Measurements from ENCODE around the gene ANKRD11.
"Not testable (repeated sequence)": the region's sequence is repeated elsewhere in the genome, so short reads cannot be mapped to it uniquely, and the experiment has no call there.

ANKRD11 gene

DNA sequence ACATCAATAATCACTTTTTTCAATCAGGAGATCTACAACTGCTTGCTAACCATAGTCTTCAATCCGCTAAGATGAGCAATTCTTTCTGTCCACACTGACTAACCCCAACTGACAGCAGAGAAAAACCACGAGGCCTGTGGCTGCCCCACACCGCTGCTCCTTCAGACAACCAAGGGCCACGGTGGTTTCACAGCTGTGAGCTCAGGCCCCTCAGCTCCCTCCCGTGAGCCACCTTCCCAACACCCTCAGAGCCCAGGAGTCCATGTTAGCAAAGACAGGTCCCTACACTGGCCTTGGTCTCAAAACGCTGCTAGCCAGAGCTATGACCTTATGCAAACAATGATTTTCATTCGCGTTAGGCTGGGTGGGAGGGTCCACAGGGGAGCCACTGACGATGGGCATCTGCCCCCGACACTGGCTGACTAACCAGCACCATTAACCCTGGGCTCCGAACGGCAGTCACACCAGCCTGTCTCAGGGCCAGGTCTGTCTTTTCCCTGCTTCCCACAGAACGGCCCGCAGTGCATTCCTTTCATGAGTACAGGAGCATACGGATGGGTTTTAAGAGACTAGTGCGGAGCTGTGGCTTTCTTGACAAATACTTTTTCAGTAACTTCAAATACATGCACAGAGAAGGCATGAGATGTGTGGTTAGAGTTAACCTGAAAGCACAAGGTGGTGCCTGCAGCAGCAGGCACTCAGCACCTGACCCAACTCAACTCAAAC lies 67.3 kb downstream of the ANKRD11 start:
- no peak overlapping the region for H2BK15ac ChIP-seq (replicated peaks; ENCODE audit: low read depth)
- DNase-seq: no peak
- H2BK5ac ChIP-seq (ENCODE audit: low read length): no peak overlapping the region
- H3K18ac ChIP-seq (ENCODE audit: low read length): no peak overlapping the region
- no peak overlapping the region for H2AK5ac ChIP-seq (ENCODE audit: low read length)
- H4K5ac ChIP-seq (ENCODE audit: low read length): no peak overlapping the region
- no peak overlapping the region for H3K27ac ChIP-seq (ENCODE audit: low read depth, low read length)
- H3K23ac ChIP-seq (ENCODE audit: low read length): no peak overlapping the region
- H3K56ac ChIP-seq (ENCODE audit: low read length): no peak overlapping the region
- no CpG with 5 or more reads among the region's 16 CpGs for WGBS (ENCODE audit: extremely low coverage, insufficient coverage, low lambda C conversion rate)
- no peaks in the 10 kb centered on the region for H3K36me3 ChIP-seq (ENCODE audit: control insufficient read depth, insufficient read depth, low read length)
- H3K4me2 ChIP-seq (ENCODE audit: low read length): no peak overlapping the region
- no peak overlapping the region for H4K8ac ChIP-seq (ENCODE audit: low read depth, low read length)
- no peak overlapping the region for H3K9ac ChIP-seq (ENCODE audit: low read length)
- H3K4me1 ChIP-seq (ENCODE audit: control insufficient read depth, low read depth, low read length): no peaks in the 10 kb centered on the region
- no peak overlapping the region for H2BK120ac ChIP-seq (ENCODE audit: low read depth, low read length)
- H3K79me1 ChIP-seq (ENCODE audit: low read length): peaks cover 20% of the 10 kb centered on the region
- H3K27me3 ChIP-seq (ENCODE audit: insufficient read depth, low read length, poor library complexity): no peaks in the 10 kb centered on the region
- peaks cover 90% of the 10 kb centered on the region for H3K79me2 ChIP-seq (ENCODE audit: control insufficient read depth, insufficient read depth, low read length)
- H3K4me3 ChIP-seq (ENCODE audit: low read length): no peak overlapping the region
- no peak overlapping the region for H3K4ac ChIP-seq (ENCODE audit: low read depth, low read length)

DNA sequence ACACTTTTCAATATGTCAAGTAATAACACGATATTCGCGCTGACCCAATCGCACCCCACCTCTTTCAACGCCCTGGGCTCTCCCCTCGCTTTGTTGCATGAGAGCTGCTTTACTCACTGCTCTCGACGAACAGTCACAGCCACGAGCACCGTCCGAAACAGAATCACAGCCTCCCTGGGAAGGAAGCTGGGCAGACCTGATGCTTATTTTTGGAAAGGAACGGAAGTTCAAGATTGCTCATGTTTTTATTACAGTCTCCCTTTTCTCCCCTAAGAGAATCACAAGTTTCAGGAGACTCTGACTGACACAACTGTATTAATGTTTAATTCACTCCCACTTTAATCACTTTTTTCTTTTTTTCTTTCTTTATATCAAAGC lies 67.8 kb downstream of the ANKRD11 start:
- Histone ChIP-seq H2AK5ac (ENCODE audit: low read length) (no peak overlapping the region), H3K27ac (ENCODE audit: low read depth, low read length) (no peak overlapping the region), H2BK5ac (ENCODE audit: low read length) (no peak overlapping the region), H3K27me3 (ENCODE audit: insufficient read depth, low read length, poor library complexity) (no peaks in the 10 kb centered on the region), H3K4ac (ENCODE audit: low read depth, low read length) (no peak overlapping the region), H4K8ac (ENCODE audit: low read depth, low read length) (no peak overlapping the region), H3K18ac (ENCODE audit: low read length) (no peak overlapping the region), H3K4me3 (ENCODE audit: low read length) (no peak overlapping the region), H3K79me2 (ENCODE audit: control insufficient read depth, insufficient read depth, low read length) (peaks cover 96% of the 10 kb centered on the region), H4K5ac (ENCODE audit: low read length) (no peak overlapping the region), H3K79me1 (ENCODE audit: low read length) (peaks cover 23% of the 10 kb centered on the region), H2BK120ac (ENCODE audit: low read depth, low read length) (no peak overlapping the region), H3K36me3 (ENCODE audit: control insufficient read depth, insufficient read depth, low read length) (no peaks in the 10 kb centered on the region), H3K23ac (ENCODE audit: low read length) (no peak overlapping the region), H2BK15ac (replicated peaks; ENCODE audit: low read depth) (no peak overlapping the region), H3K4me1 (ENCODE audit: control insufficient read depth, low read depth, low read length) (no peaks in the 10 kb centered on the region), H3K4me2 (ENCODE audit: low read length) (no peak overlapping the region), H3K56ac (ENCODE audit: low read length) (no peak overlapping the region), H3K9ac (ENCODE audit: low read length) (no peak overlapping the region)
- no peak for DNase-seq
- no CpG with 5 or more reads among the region's 12 CpGs for WGBS (ENCODE audit: extremely low coverage, insufficient coverage, low lambda C conversion rate)

DNA sequence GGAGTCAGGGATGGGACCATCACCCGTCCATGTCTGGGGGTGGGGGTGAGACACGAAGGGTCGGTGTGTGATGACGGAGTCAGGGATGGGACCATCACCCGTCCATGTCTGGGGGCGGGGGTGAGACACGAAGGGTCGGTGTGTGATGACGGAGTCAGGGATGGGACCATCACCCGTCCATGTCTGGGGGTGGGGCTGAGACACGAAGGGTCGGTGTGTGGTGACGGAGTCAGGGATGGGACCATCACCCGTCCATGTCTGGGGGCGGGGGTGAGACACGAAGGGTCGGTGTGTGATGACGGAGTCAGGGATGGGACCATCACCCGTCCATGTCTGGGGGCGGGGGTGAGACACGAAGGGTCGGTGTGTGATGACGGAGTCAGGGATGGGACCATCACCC lies 69.1 kb downstream of the ANKRD11 start:
- H3K9ac ChIP-seq (ENCODE audit: low read length); H3K56ac ChIP-seq (ENCODE audit: low read length); H3K4ac ChIP-seq (ENCODE audit: low read depth, low read length); H3K4me3 ChIP-seq (ENCODE audit: low read length); H2BK120ac ChIP-seq (ENCODE audit: low read depth, low read length); H2BK15ac ChIP-seq (replicated peaks; ENCODE audit: low read depth); H3K27ac ChIP-seq (ENCODE audit: low read depth, low read length); H3K4me1 ChIP-seq (ENCODE audit: control insufficient read depth, low read depth, low read length); H2BK5ac ChIP-seq (ENCODE audit: low read length); H3K27me3 ChIP-seq (ENCODE audit: insufficient read depth, low read length, poor library complexity); H3K23ac ChIP-seq (ENCODE audit: low read length); H3K4me2 ChIP-seq (ENCODE audit: low read length); H2AK5ac ChIP-seq (ENCODE audit: low read length); H3K18ac ChIP-seq (ENCODE audit: low read length); DNase-seq; H4K8ac ChIP-seq (ENCODE audit: low read depth, low read length); H3K36me3 ChIP-seq (ENCODE audit: control insufficient read depth, insufficient read depth, low read length); H4K5ac ChIP-seq (ENCODE audit: low read length): not testable (repeated sequence)
- WGBS (ENCODE audit: extremely low coverage, insufficient coverage, low lambda C conversion rate): no CpG with 5 or more reads among the region's 23 CpGs
- Histone ChIP-seq H3K79me2 (ENCODE audit: control insufficient read depth, insufficient read depth, low read length) (peaks cover 97% of the 10 kb centered on the region), H3K79me1 (ENCODE audit: low read length) (peaks cover 18% of the 10 kb centered on the region)

DNA sequence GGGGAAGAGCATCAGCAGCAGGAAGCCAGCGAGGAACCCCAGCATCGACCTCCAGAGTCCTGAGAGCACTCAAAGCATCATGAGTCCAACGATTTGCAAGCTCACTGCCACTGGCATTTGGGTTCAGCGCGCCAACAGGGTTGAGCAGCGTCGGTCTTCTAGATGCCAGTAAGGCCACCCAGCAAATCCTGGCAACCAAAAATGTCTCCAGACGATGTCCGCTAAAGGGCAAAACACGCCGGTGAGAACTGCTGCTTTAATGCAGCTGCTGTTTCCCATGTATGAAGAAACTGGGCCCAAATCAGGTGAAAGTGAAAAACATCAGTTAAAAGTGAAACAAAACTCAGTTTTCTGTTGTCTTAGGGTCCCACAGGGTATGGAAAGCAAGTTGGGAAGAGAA lies 70.2 kb downstream of the ANKRD11 start:
- no peak overlapping the region for H3K56ac ChIP-seq (ENCODE audit: low read length)
- peaks cover 96% of the 10 kb centered on the region for H3K79me2 ChIP-seq (ENCODE audit: control insufficient read depth, insufficient read depth, low read length)
- no CpG with 5 or more reads among the region's 11 CpGs for WGBS (ENCODE audit: extremely low coverage, insufficient coverage, low lambda C conversion rate)

DNA sequence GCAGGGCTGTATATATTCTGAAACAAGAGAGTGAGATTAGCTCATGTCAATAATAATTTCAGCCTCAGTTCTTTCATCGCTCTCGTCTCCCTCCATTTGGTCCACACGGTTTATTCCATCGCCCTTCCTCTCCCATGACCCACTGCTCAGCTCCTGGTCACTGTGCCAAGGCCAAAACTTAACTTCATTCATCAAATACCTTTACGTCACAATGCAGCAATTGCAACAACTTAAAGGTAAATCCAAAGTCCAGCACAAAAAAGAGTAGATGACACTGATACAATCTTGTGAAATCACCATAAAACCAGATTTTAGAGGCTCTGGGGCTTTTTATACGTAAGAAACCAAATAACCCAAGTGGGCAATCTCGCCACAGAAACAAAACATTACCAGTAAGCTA lies 72.0 kb downstream of the ANKRD11 start:
- no peaks in the 10 kb centered on the region for H3K36me3 ChIP-seq (ENCODE audit: control insufficient read depth, insufficient read depth, low read length)
- H2AK5ac ChIP-seq (ENCODE audit: low read length): no peak overlapping the region
- no peak overlapping the region for H3K4me3 ChIP-seq (ENCODE audit: low read length)
- H3K23ac ChIP-seq (ENCODE audit: low read length): no peak overlapping the region
- H3K4ac ChIP-seq (ENCODE audit: low read depth, low read length): no peak overlapping the region
- H3K79me1 ChIP-seq (ENCODE audit: low read length): peaks cover 14% of the 10 kb centered on the region
- H3K27ac ChIP-seq (ENCODE audit: low read depth, low read length): no peak overlapping the region
- no peak overlapping the region for H4K5ac ChIP-seq (ENCODE audit: low read length)
- no peak overlapping the region for H4K8ac ChIP-seq (ENCODE audit: low read depth, low read length)
- H2BK120ac ChIP-seq (ENCODE audit: low read depth, low read length): no peak overlapping the region
- whole genome bisulfite sequencing (ENCODE audit: extremely low coverage, insufficient coverage, low lambda C conversion rate): no CpG with 5 or more reads among the region's 7 CpGs
- no peak overlapping the region for H2BK5ac ChIP-seq (ENCODE audit: low read length)
- no peaks in the 10 kb centered on the region for H3K27me3 ChIP-seq (ENCODE audit: insufficient read depth, low read length, poor library complexity)
- H3K56ac ChIP-seq (ENCODE audit: low read length): no peak overlapping the region
- no peak overlapping the region for H3K18ac ChIP-seq (ENCODE audit: low read length)
- no peaks in the 10 kb centered on the region for H3K4me1 ChIP-seq (ENCODE audit: control insufficient read depth, low read depth, low read length)
- H3K4me2 ChIP-seq (ENCODE audit: low read length): no peak overlapping the region
- no peak overlapping the region for H2BK15ac ChIP-seq (replicated peaks; ENCODE audit: low read depth)
- peaks cover 94% of the 10 kb centered on the region for H3K79me2 ChIP-seq (ENCODE audit: control insufficient read depth, insufficient read depth, low read length)
- DNase-seq: no peak
- H3K9ac ChIP-seq (ENCODE audit: low read length): no peak overlapping the region

More for the DNA sequence above, 70.2 kb downstream of the ANKRD11 start:
- Histone ChIP-seq H3K27me3 (ENCODE audit: insufficient read depth, low read length, poor library complexity) (no peaks in the 10 kb centered on the region), H3K4me3 (ENCODE audit: low read length) (no peak overlapping the region), H3K18ac (ENCODE audit: low read length) (no peak overlapping the region), H2AK5ac (ENCODE audit: low read length) (no peak overlapping the region), H3K36me3 (ENCODE audit: control insufficient read depth, insufficient read depth, low read length) (no peaks in the 10 kb centered on the region), H2BK15ac (replicated peaks; ENCODE audit: low read depth) (no peak overlapping the region), H3K4ac (ENCODE audit: low read depth, low read length) (no peak overlapping the region), H3K4me1 (ENCODE audit: control insufficient read depth, low read depth, low read length) (no peaks in the 10 kb centered on the region), H3K4me2 (ENCODE audit: low read length) (no peak overlapping the region), H2BK120ac (ENCODE audit: low read depth, low read length) (no peak overlapping the region), H2BK5ac (ENCODE audit: low read length) (no peak overlapping the region), H3K27ac (ENCODE audit: low read depth, low read length) (no peak overlapping the region), H4K5ac (ENCODE audit: low read length) (no peak overlapping the region), H3K23ac (ENCODE audit: low read length) (no peak overlapping the region), H4K8ac (ENCODE audit: low read depth, low read length) (no peak overlapping the region), H3K79me1 (ENCODE audit: low read length) (peaks cover 18% of the 10 kb centered on the region), H3K9ac (ENCODE audit: low read length) (no peak overlapping the region)
- no peak for DNase-seq

DNA sequence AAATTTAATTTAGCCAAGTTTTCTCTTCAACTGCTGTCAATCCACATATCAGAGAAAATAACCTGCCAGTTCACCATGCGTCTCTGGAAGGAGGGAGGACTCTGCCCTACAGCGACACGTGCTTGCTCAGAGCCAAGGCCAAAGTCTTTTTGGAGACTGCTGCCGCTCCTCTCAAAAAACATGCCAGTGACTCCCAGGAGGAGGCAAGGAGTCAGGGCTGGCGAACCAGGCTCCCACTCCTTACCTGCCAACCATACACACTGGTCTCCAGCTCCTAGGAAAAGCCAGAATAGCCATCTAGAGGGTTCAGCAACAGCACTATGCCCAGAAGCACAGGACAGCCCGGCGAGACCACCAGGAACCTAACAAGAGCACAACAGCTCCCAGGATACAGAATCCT lies 73.0 kb downstream of the ANKRD11 start:
- no peak overlapping the region for H3K9ac ChIP-seq (ENCODE audit: low read length)
- no peak overlapping the region for H3K27ac ChIP-seq (ENCODE audit: low read depth, low read length)
- H3K4ac ChIP-seq (ENCODE audit: low read depth, low read length): no peak overlapping the region
- H3K23ac ChIP-seq (ENCODE audit: low read length): no peak overlapping the region
- H3K4me1 ChIP-seq (ENCODE audit: control insufficient read depth, low read depth, low read length): no peaks in the 10 kb centered on the region
- H2BK5ac ChIP-seq (ENCODE audit: low read length): no peak overlapping the region
- no CpG with 5 or more reads among the region's 7 CpGs for WGBS (ENCODE audit: extremely low coverage, insufficient coverage, low lambda C conversion rate)
- DNase-seq: no peak
- H3K4me3 ChIP-seq (ENCODE audit: low read length): no peak overlapping the region
- H2BK120ac ChIP-seq (ENCODE audit: low read depth, low read length): no peak overlapping the region
- H3K4me2 ChIP-seq (ENCODE audit: low read length): no peak overlapping the region
- no peaks in the 10 kb centered on the region for H3K36me3 ChIP-seq (ENCODE audit: control insufficient read depth, insufficient read depth, low read length)
- no peak overlapping the region for H2BK15ac ChIP-seq (replicated peaks; ENCODE audit: low read depth)
- H4K8ac ChIP-seq (ENCODE audit: low read depth, low read length): no peak overlapping the region
- H3K79me2 ChIP-seq (ENCODE audit: control insufficient read depth, insufficient read depth, low read length): peaks cover 94% of the 10 kb centered on the region
- H3K18ac ChIP-seq (ENCODE audit: low read length): no peak overlapping the region
- no peak overlapping the region for H3K56ac ChIP-seq (ENCODE audit: low read length)
- H3K79me1 ChIP-seq (ENCODE audit: low read length): peaks cover 11% of the 10 kb centered on the region
- H4K5ac ChIP-seq (ENCODE audit: low read length): no peak overlapping the region
- no peak overlapping the region for H2AK5ac ChIP-seq (ENCODE audit: low read length)
- no peaks in the 10 kb centered on the region for H3K27me3 ChIP-seq (ENCODE audit: insufficient read depth, low read length, poor library complexity)
